Daoy (cell line): ENCODE data around the gene HYAL4. TPM values are rescaled to one million over a fixed set of nuclear protein-coding genes. Genes with fewer than 3 reads are reported as not detected.
"Not testable (repeated sequence)": the region's sequence is repeated elsewhere in the genome, so short reads cannot be mapped to it uniquely, and the experiment has no call there.

ENCODE experiments used
- DNase-seq: peaks from one replicate; pipeline ENCODE4 v3.0.0-alpha.2; 2015; ENCODE audit warnings: low read depth
- total RNA-seq: library from RNA; depleted of rRNA; stranded (reverse); fragments of >200 nt; shearing (Covaris generic); gene quantifications from 2 replicates; pipeline ENCODE4 v1.2.3, GENCODE V29; 2014

HYAL4 gene
- total RNA-seq, 1 experiment from 2014 or later, result 0.63 TPM

DNA sequence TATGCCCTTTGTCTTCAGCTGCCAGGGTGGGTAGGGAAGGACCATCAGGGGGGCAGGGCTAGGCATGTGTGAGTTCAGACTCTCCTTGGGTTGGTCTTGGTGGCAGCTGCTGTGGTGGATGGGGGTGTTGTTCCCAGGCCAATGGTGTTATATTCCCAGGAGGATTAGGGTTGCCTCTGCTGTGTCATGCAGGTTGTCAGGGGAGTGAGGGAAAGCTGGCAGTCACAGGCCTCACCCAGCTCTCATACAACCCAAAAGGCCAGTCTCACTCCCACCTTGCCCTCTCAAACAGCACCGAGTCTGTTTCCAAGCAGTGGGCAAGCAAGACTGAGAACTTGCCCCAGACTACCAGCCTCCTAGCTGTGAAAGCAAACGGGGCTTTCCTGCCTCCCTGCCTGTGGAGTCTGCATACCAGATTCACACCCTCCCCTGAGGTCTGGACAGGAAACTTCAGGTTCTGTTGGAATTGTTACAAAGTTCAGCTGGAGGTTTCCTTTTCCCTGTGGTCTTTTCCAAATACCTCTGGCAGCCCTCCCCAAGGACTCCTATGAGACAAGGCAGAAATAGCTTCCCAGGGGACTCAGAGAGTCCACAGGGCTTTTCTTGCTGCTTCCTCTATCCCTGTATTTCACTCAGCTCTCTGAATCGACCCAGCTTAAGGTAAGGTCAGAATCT is 1.4 kb downstream of the HYAL4 start:
- peak; percentile 92 for DNase-seq

DNA sequence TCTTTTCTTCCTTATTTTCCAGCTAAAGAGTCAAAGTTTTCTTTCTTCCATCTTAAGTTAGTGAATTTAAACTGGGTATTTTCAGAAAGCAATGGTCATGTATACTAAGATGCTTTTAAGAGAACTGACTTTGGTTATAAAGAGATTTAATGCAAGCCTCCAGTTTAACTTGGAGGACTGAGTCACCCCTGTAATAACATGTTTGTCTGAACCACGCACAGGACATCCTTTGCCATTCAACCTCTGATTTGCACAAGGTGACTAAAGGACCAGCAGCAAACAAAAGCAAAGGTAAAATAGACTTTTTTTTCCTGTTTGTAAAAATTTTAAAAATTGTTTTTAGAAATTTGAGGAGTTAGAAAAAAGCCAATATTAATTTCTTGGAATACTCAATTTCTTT is 2.9 kb downstream of the HYAL4 start:
- DNase-seq, result peak; percentile 28

DNA sequence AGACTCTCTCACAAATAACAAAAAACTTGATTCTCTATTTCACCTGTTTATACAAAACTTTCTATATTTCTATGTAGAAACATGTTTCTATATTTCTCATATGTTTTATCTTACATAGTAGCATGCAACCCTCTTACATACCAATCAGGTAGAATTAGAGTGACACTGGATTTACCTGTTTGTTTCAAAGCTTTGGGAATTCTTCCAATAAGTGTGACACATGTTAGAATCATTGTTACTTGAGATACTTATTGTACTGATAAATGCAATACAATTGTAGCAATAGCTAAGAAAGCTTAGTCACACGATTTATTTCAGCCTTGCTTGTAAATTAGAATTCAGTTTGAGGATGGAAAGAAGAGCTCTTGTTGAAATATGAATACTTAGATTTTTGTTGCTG is 4.9 kb downstream of the HYAL4 start:
- DNase-seq, result no peak

- DNase-seq, result not testable (repeated sequence)
These were observed 6.4 kb downstream of the HYAL4 start for GRCh38 chr7:123851404-123851803.

GRCh38 chr7:123854291-123854690 is 9.3 kb downstream of the HYAL4 start:
- DNase-seq, result not testable (repeated sequence)

DNA sequence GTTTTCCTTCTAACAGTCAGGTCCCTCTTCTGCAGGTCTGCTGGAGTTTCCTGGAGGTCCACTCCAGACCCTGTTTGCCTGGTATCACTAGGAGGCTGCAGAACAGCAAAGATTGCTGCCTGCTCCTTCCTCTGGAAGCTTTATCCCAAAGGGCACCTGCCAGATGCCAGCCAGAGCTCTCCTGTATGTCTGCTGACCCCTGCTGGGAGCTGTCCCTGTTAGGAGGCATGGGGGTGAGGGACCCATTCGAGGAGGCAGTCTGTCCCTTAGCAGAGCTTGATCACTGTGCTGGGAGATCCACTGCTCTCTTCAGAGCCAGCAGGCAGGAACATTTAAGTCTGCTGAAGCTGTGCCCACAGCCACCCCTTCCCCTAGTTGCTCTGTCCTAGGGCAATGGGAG is 11.5 kb downstream of the HYAL4 start:
- DNase-seq, result not testable (repeated sequence)

DNA sequence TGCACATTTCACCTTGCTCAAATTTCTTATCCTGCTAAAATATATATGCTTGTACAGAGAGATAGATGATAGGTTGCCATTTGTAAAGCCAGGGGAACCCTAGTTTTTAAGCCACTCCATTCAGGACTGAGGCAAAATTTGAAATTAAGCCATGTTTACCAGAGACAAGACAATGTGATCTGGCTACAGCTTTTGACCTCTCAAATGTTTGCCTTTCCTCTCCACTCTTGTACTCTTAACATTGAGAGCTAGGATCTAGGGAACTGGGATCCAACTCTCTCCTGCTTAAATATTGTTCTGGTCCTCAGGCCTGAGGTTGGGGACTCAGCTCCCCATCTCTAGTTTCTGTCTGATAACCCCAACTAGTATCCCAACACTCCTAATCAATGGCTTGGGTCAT is 15.9 kb downstream of the HYAL4 start:
- DNase-seq, result no peak

DNA sequence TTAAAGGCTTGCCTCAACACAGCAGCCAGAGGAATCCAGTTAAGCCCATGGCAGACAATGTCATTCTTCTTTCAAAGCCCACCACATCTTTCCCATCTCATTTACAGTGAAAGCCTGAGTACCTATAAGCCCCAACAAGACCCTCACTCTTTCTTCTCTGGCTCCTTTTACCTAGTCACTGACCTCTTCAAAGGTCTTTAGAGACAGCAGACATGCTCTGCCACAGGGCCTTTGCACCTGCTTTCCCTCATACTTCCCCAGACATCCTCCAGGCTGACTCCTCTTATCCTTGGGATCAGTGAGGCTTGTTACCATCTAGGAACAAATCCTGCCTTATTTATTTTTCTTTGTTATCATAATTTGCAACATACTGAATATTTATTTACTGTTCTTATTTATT is 17.8 kb downstream of the HYAL4 start:
- no peak for DNase-seq

DNA sequence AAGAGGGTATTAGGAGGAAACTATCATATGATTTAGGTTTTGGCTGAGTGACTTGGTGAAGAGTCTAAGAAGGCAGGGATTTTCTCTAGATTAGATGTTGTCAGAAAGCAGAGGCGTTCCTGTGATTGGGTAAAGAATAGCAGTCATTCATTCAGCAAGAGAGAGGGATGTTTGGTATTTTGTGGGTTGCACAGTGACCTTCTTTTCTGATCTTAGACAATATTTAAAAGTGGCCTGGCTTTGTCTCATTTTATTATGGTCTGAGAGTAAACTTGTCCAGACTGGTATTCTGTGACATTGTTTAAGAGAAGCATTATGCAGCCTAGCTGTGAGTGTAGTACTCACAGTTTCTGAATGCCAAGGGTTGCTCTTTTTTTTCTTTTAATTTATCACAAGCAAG is 18.5 kb downstream of the HYAL4 start:
- DNase-seq, result no peak

DNA sequence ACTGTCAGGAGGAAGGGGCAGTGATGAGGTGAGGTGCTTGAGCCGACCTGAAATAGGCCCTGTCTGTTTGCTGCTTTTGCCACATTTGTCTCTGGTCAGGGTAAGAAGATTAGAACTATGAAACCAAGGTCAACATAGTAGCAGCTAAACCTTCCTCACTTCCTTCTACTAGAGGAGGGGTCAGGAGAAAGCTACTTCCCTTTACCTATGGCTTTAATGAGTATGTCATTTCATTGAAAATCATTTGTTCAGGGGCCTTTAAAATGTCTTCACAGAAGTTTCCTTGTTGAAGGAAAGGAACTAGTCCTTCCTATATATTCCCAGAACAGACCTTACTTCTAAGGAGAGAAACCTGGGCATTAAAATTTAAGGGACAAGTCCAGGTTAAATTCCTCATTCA is 19.0 kb downstream of the HYAL4 start:
- DNase-seq, result no peak

GRCh38 chr7:123864436-123864835 is 19.5 kb downstream of the HYAL4 start:
- DNase-seq, result no peak

DNA sequence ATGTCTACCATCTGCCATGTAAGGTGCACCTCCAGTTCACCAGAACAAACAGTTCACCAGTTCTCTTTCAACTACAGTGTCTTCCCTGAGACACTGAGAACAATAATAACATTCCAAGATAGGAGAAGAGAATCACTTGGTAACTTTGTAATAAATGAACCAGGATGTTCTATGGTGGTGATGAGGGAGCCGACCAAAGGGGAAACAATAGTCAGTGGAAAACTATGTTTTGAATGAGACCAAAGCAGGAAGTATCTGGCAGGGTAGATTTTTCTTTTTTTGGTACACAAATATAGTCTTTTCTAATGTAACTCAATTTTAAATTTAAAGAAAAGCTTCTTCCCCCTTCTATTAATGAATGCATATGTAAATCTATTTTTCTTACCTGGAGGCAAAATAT is 20.0 kb downstream of the HYAL4 start:
- DNase-seq, result no peak

GRCh38 chr7:123865517-123866117 is 20.6 kb downstream of the HYAL4 start:
- peak; percentile 70 for DNase-seq

GRCh38 chr7:123867225-123867624 is 22.3 kb downstream of the HYAL4 start:
- no peak for DNase-seq

GRCh38 chr7:123871998-123872867 is 27.3 kb downstream of the HYAL4 start:
- DNase-seq, result peak; percentile 65

- no peak for DNase-seq
These were observed 27.9 kb downstream of the HYAL4 start for GRCh38 chr7:123872908-123873307.

DNA sequence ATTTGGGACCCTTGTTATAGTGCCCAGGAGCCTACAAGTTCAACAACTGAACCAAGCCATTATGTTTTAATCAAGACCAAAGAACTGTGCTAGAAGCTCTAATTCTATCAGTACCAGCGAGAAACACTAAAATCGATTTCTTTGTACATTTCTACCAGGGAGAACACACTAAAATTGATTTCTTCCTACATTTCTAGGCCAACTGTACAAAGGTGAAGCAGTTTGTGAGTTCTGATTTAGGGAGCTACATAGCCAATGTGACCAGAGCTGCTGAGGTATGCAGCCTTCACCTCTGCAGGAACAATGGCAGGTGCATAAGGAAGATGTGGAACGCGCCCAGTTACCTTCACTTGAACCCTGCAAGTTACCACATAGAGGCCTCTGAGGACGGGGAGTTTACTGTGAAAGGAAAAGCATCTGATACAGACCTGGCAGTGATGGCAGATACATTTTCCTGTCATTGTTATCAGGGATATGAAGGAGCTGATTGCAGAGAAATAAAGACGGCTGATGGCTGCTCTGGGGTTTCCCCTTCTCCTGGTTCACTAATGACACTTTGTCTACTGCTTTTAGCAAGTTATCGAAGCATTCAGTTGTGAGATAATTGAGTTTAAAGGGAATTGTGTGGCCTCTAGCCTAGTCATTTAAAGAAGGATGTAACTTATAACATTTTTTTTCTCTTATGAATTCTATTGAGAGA is 31.7 kb downstream of the HYAL4 start:
- DNase-seq, result no peak

DNA sequence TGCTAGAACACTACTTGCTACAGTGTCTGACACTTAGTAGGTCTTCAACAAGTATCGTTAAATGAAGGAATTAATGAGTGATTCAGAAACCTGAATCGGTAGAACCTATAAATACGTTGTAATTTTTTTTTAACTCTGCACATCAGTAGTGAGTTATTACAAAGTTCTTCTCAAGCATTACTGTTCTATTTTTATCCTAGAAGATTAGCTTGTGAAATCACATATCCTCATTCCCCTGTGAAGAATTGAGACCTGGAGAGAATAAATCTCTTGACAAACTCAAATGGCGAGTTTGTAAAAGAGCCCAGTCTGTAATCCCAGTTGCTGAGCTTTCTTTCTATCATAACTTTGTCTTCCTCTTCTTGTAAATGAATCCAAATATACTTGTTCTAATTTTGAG is 34.7 kb downstream of the HYAL4 start:
- DNase-seq, result no peak

DNA sequence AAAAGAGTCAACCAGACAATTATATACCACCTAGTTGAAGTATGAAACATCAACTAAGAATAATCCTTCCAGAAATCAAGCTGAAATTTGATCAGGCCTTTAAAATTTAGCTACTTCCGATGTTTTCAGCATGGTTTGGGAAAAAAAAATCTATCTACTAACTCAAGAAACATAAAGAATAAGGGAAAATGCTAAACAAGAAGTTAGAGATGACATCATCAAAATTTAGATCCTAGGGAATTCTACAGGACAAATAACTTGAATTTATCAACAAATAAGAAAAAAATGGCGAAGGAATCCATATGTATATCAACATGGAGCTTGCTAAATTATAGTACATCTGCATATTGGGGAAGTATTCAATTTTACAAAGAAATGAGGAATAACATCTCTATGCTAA is 36.3 kb downstream of the HYAL4 start:
- DNase-seq, result no peak

GRCh38 chr7:123883154-123883553 is 38.2 kb downstream of the HYAL4 start:
- no peak for DNase-seq

- no peak for DNase-seq
These were observed 43.2 kb downstream of the HYAL4 start for GRCh38 chr7:123888192-123888591.

GRCh38 chr7:123894753-123895152 is 49.8 kb downstream of the HYAL4 start:
- DNase-seq, result not testable (repeated sequence)
